HG03064 (cell line): ENCODE data around the gene KIAA0753.

Experiments used
- ATAC-seq: cut with Tn5 transposase; IDR thresholded peaks from one replicate; pipeline ENCODE4 v1.9.1; 2021; ENCODE audit warnings: low read depth; ENCODE audit not compliant: unreplicated experiment

The KIAA0753 gene

GRCh38 chr17:6640536-6641246 is at the start of gene KIAA0753, which contains the start of gene TXNDC17:
Gene KIAA0753, minus strand, starts transcription at chr17:6640711. Its CDS starts 5,608 bp downstream, at chr17:6635103.
Gene TXNDC17, plus strand, starts transcription at chr17:6641060. Its CDS starts 23 bp downstream, at chr17:6641083.
- ATAC-seq = peak; percentile 84

- no peak for ATAC-seq
Measured at GRCh38 chr17:6688944-6689343, 48.4 kb upstream of the KIAA0753 start.

- ATAC-seq = no peak
Measured at GRCh38 chr17:6686026-6686425, 45.5 kb upstream of the KIAA0753 start.

- no peak for ATAC-seq
Measured at GRCh38 chr17:6684881-6685767, 44.6 kb upstream of the KIAA0753 start.

- ATAC-seq = no peak
Measured at GRCh38 chr17:6684460-6684783, 43.9 kb upstream of the KIAA0753 start.

GRCh38 chr17:6683730-6684459 is 43.4 kb upstream of the KIAA0753 start:
- no peak for ATAC-seq

- no peak for ATAC-seq
Measured at GRCh38 chr17:6683081-6683684, 42.7 kb upstream of the KIAA0753 start.

- ATAC-seq = no peak
Measured at GRCh38 chr17:6682339-6682738, 41.8 kb upstream of the KIAA0753 start.

GRCh38 chr17:6681671-6682070 is 41.2 kb upstream of the KIAA0753 start:
- ATAC-seq = no peak

- ATAC-seq = no peak
Measured at GRCh38 chr17:6681176-6681575, 40.7 kb upstream of the KIAA0753 start.

GRCh38 chr17:6679241-6679640 is 38.7 kb upstream of the KIAA0753 start:
- no peak for ATAC-seq

- no peak for ATAC-seq
Measured at GRCh38 chr17:6677946-6678345, 37.4 kb upstream of the KIAA0753 start.

GRCh38 chr17:6677158-6677831 is 36.8 kb upstream of the KIAA0753 start:
- no peak for ATAC-seq

- ATAC-seq = no peak
Measured at GRCh38 chr17:6676802-6677157, 36.3 kb upstream of the KIAA0753 start.

GRCh38 chr17:6675201-6675825 is 34.8 kb upstream of the KIAA0753 start:
- no peak for ATAC-seq

- no peak for ATAC-seq
Measured at GRCh38 chr17:6674586-6674985, 34.1 kb upstream of the KIAA0753 start.

- no peak for ATAC-seq
Measured at GRCh38 chr17:6671431-6671830, 30.9 kb upstream of the KIAA0753 start.

- no peak for ATAC-seq
Measured at GRCh38 chr17:6670999-6671398, 30.5 kb upstream of the KIAA0753 start.

GRCh38 chr17:6670571-6670970 is 30.1 kb upstream of the KIAA0753 start:
- no peak for ATAC-seq
